Mesodermal cell (in vitro differentiated cells): ENCODE measurements around the gene RPP25L.

Source experiments
- H3K27ac ChIP-seq: 2 replicates; pipeline ENCODE4 v1.7.0; 2013; ENCODE audit warnings: mild to moderate bottlenecking, low read depth, low read length, moderate library complexity; ENCODE audit not compliant: severe bottlenecking
- H3K36me3 ChIP-seq: 2 replicates; pipeline ENCODE4 v1.7.1; 2013; ENCODE audit warnings: mild to moderate bottlenecking, low read length, moderate library complexity; ENCODE audit not compliant: control insufficient read depth, insufficient read depth
- H3K4me1 ChIP-seq: one replicate; pipeline ENCODE4 v1.7.1; 2013; ENCODE audit warnings: mild to moderate bottlenecking, low read length; ENCODE audit not compliant: insufficient read depth, control insufficient read depth, poor library complexity, severe bottlenecking
- H3K4me3 ChIP-seq: 2 replicates; pipeline ENCODE4 v1.7.0; 2013; ENCODE audit warnings: low read length, control low read depth, mild to moderate bottlenecking; ENCODE audit not compliant: insufficient read depth, poor library complexity, severe bottlenecking; ENCODE audit errors: extremely low read depth
- H3K9me3 ChIP-seq: 2 replicates; pipeline ENCODE4 v1.7.1; 2013; ENCODE audit warnings: mild to moderate bottlenecking, low read length, moderate library complexity; ENCODE audit not compliant: control insufficient read depth
- WGBS, 2 experiments: methylation state at CpG; one replicate each; pipeline ENCODE4 v1.1.5; 2013; ENCODE audit warnings: missing lambda C conversion rate in 2 of 2; ENCODE audit not compliant: insufficient coverage in 2 of 2; 5-methylcytosine and 5-hydroxymethylcytosine counted together

Gene RPP25L

GRCh38 chr9:34637356-34638137, 25.6 kb upstream of the RPP25L start, which contains the start of gene SIGMAR1:
SIGMAR1 (minus strand) TSS chr9:34637787; CDS start chr9:34637697, 90 bp downstream.
- Histone ChIP-seq H3K4me3 (peak within 1 kb of the TSS; percentile 61), H3K9me3 (no peaks in the 10 kb centered on the region), H3K36me3 (no peaks in the 10 kb centered on the region), H3K27ac (no peak within 1 kb of the TSS), H3K4me1 (peaks cover 9% of the 10 kb centered on the region)
- 2 to 3% methylated on average over 60 of the region's 74 CpGs for WGBS, 2 experiments

- Histone ChIP-seq H3K4me1 (peaks cover 9% of the 10 kb centered on the region), H3K27ac (no peak overlapping the region), H3K36me3 (no peaks in the 10 kb centered on the region), H3K4me3 (peak overlapping the region; percentile 61), H3K9me3 (no peaks in the 10 kb centered on the region)
- WGBS, 2 experiments: 17 to 21% methylated on average over 20 of the region's 23 CpGs
Observed at GRCh38 chr9:34636791-34637355, 25.0 kb upstream of the RPP25L start.

DNA sequence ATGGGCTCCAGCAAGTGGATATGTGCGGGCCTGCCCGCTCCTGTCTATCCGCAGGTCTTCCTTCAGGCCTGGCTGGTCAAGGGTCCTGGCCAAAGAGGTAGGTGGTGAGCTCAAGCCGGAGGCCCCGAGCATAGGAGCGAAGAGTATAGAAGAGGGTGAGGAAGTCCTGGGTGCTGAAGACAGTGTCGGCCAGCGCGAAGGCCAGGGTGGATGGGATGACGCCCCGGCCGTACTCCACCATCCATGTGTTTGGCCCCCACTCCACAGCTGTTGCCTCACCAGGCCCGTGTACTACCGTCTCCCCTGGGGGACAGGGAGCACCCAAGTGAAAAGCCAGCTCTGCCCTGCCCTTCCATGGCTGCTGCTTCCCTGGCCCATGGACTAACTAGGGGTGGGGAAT, 23.7 kb upstream of the RPP25L start:
- Histone ChIP-seq H3K9me3 (no peaks in the 10 kb centered on the region), H3K4me3 (no peak overlapping the region)
- 96 to 98% methylated on average over 8 to 13 of the region's 14 CpGs for WGBS, 2 experiments

DNA sequence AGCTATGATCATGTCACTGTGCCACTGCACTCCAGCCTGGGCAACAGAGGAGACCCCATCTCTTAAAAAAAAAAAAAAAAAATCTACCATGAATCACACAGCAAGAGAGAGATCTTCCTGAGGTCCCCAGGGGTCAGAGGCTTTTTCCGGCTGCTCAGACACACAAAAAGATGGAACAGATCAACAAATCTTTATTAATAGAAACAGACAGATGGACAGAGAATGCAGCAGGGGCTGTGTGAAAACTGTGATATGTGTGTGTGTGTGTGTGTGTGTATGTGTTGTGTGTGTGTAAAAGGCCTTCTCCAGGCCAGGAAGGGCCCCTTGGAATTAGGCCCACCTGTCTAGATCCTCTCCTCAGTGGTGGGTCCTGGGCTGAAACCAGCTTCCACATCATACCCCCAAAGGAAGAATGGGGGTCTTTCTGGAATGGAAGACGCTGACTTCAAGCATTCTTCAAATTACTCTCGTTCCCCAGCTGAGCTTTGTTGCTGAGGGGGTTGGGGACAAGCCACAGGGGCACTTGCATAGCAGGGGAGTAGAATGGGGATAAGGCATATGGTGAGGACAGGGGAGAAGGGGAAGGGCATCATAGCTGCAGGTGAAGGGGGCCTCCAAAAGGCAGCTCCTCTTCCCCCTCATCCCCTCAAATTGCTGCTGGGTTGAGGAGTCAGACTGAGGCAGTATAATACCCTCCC, 22.8 kb upstream of the RPP25L start:
- Histone ChIP-seq H3K4me3 (no peak overlapping the region), H3K9me3 (no peaks in the 10 kb centered on the region), H3K36me3 (no peaks in the 10 kb centered on the region), H3K4me1 (peaks cover 9% of the 10 kb centered on the region), H3K27ac (no peak overlapping the region)
- WGBS, 2 experiments: 60% methylated on average over 1 of the region's 3 CpGs; no CpG with 5 or more reads in 1 of the 2 experiments

More for the DNA sequence above, 23.7 kb upstream of the RPP25L start:
- Histone ChIP-seq H3K4me1 (peaks cover 9% of the 10 kb centered on the region), H3K27ac (no peak overlapping the region), H3K36me3 (no peaks in the 10 kb centered on the region)

- H3K4me3 ChIP-seq: no peak overlapping the region
- no peak overlapping the region for H3K27ac ChIP-seq
- no peaks in the 10 kb centered on the region for H3K9me3 ChIP-seq
- peaks cover 9% of the 10 kb centered on the region for H3K4me1 ChIP-seq
- no peaks in the 10 kb centered on the region for H3K36me3 ChIP-seq
- WGBS, 2 experiments: 14 to 29% methylated on average over 2 to 3 of the region's 3 CpGs
Observed at GRCh38 chr9:34633851-34634550, 22.1 kb upstream of the RPP25L start.

GRCh38 chr9:34633166-34633565, 21.3 kb upstream of the RPP25L start:
- Histone ChIP-seq H3K4me1 (peaks cover 6% of the 10 kb centered on the region), H3K27ac (no peak overlapping the region), H3K4me3 (no peak overlapping the region), H3K36me3 (no peaks in the 10 kb centered on the region), H3K9me3 (no peaks in the 10 kb centered on the region)
- 67 to 82% methylated on average over 3 to 4 of the region's 5 CpGs for WGBS, 2 experiments

DNA sequence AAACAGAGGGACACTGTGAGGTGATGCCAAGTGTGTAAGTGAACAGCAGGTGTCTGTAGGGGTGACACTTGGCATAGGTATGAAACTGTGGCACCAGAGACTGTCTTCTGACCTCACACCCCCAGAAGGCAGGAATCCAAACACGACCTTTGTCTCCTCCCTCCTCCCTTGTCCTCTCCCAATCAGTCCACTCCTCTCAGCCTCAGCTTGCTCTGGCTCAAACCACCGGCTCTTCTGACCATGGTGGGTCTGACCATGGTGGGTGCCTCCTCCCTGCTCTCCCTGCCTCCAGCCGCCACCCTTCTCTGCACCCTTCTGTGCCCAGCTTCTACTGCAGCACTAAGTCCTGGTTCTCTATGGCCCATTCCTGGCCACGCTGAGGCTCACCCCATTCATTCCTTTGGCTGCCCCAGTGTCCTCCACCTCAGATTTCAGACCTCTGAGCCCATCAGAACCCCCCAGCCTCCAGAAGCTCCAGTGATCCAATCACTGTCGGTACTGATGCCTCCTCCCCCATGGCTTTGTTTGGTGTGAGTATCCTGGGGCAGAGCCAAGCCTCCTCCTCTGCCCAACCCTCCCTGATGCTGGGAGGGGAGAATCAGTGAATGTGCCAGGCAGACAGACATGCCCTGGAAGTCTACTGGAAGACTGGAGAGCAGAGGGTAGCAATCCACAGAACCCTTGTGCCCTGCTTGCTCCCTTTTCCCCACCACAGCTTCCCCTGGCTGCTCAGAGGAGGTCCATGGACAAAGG, 18.7 kb upstream of the RPP25L start:
- 58 to 60% methylated on average over 4 of the region's 5 CpGs for WGBS, 2 experiments
- no peak overlapping the region for H3K4me3 ChIP-seq
- H3K4me1 ChIP-seq: no peaks in the 10 kb centered on the region
- H3K36me3 ChIP-seq: no peaks in the 10 kb centered on the region
- no peaks in the 10 kb centered on the region for H3K9me3 ChIP-seq
- no peak overlapping the region for H3K27ac ChIP-seq

- 21 to 35% methylated on average over 4 to 5 of the region's 5 CpGs for WGBS, 2 experiments
- Histone ChIP-seq H3K27ac (no peak overlapping the region), H3K4me1 (peaks cover 7% of the 10 kb centered on the region), H3K9me3 (no peaks in the 10 kb centered on the region), H3K4me3 (no peak overlapping the region), H3K36me3 (no peaks in the 10 kb centered on the region)
Observed at GRCh38 chr9:34629491-34629808, 17.6 kb upstream of the RPP25L start.

DNA sequence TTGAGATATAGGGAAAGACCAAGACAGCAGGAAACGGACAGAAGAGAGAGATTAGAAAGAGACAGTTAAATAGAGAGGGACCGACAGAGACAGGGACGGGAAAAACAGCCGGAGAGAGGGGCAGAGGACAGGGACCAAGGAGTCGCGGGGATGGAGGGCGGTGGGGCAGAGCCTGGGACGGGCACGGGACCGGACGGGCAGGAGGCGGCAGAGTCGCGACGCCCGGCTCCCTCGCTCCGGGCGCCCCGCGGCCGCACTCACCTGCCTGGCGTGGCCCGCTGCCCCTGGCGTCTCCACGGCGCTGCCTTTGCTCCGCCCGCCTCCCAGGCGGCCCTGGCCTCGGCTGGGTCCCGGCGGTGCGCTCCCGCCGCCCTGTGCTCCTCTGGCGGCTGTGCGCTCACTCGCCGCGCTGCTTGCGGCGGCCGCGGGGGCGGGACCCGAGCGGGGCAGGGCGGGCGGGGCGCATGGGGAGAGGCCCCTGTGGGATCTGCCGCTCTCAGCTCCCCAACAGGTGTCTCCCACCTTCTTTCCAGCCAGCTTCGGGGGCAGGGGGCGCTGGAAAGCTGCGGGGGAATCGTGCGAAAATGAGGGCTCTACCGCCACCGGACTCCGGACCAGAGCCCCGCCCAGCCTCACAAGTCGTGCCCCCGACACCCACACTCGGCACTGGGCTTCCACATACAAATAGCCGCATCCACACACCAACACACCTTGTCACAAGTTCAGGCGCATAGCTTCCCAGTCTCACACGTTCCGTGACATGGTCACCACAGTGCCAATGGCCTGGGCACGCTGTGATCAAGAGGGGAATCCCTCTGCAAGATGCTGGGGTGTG, 17.0 kb upstream of the RPP25L start, which contains the start of gene ARID3C:
ARID3C (minus strand) TSS at position 411 of the 835 bp plus-strand sequence. CDS start 1,052 bp downstream, outside the sequence.
- Histone ChIP-seq H3K9me3 (no peaks in the 10 kb centered on the region), H3K36me3 (no peaks in the 10 kb centered on the region), H3K4me1 (peaks cover 9% of the 10 kb centered on the region), H3K27ac (no peak within 1 kb of the TSS), H3K4me3 (peak within 1 kb of the TSS; percentile 19)
- WGBS, 2 experiments: 3 to 4% methylated on average over 55 to 60 of the region's 69 CpGs
